Measurements from ENCODE around the gene ZNF320.
"Not testable (repeated sequence)": the region's sequence is repeated elsewhere in the genome, so short reads cannot be mapped to it uniquely, and the experiment has no call there.

Gene ZNF320

DNA sequence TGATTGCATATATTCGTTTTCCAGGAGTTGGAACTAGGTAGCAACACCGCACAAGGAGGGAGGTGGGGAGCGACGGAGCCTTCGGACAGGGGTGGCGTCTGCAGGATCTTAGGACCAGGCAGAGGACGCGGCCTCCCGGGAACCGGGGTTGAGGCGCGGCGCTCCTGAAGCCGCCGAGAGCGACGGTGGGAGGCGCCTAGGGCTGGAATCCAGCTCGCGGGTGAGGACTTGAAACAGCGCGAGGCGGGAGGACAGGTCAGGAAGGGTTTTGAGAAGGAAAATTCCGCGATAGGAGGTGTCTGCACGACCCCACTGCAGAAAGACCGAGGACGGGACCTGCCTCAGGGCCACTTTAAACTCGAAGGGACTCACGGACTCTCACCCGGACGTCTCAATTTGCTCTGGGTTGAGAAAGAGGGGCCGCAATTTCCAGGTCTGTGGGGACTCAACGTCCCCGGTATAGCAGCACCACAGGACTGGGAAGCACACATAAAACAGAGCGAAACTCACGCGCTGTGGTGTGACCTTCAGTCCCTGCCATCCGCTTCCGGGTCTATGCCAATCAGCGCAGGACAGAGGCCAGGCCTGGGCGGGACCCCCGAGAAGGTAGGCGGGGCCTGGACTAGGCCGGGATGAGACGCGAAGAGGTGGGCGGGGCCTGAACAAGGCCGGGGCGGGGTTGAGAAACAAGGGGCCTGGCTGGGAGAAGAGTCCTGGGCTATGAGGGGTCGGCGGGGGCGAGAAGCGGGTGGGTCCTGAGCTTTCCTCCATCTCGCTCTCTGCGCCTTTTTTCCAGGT is at the start of gene ZNF320:
ZNF320 (minus strand) TSS at position 498 of the 798 bp plus-strand sequence. CDS start 7,380 bp downstream, outside the sequence.
- peak; percentile 91 for DNase-seq (ENCODE audit: low spot score)

DNA sequence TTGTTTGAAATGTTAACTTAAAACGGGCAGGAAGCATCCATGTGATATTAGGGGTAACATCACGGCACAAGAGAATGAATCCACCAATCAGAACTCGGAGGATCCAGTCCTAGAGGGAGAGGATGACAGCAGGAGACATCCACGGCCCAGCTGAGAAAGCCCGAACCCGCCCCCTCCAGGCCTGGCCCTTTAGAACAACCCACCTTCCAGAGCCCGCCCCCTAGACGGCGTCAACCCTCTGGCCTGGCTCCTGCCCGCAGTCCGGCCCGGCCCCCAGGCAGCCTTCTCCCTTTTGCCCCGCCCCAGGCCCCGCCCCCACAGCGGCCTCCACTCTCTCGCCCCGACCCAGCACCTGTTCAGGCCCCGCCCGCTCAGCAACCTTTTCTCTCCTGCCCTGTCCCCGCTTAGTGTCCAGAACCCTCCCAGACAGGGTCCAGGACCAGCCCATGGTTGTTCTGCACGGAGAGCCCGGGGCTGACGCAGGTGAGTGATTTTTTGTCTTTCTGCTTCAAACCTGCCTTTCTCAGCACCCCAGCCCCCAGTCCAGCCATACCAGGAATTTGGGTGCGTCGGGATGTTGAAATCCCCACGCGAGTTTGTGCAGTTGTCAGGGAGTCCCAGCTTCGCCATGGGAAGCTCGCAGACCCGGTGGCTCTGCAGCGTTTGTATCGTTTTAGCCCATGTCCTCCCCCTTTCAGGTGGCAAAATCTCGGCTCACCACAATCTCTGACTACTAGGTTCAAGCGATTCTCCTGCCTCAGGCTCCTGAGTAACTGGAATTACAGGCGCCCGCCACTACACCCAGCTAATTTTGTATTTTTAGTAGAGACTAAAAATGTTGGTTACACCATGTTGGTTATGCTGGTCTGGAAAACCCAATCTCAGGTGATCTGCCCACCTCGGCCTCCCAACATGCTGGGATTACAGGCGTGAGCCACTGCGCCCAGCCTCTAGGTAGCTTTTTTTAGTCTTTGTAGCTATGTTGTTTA is 49.2 kb upstream of the ZNF320 start:
- DNase-seq (ENCODE audit: low spot score) = no peak

DNA sequence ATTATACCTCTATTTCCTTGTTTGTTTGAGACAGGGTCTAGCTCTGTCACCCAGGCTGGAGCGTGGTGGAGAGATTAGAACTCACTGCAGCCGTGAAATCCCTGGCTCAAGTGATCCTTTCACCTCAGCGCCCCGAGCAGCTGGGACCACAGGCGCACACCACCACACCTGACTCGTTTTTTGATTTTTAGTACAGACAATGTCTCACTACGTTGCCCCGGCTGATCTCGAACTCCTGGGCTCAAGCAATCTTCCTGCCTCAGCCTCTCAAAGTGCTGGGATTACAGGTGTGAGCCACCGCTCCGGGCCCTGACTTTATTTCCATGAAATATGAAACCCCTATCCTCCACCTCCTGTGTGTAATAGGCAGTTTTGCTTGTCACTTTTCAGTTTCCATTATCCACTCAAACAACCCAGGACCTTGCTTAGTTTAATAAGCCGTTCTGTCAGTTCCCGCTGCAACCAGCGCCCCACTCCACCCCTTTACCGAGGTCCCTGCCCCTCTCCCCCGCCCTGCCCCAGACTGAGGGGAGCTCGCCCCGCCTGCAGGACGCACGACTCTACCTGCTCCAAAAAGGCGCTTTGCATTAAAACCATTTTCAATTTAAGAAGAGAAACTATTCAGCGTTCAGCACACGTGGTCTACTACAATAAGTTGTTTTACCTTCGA is 48.4 kb upstream of the ZNF320 start:
- no peak for DNase-seq (ENCODE audit: low spot score)

- not testable (repeated sequence) for DNase-seq (ENCODE audit: low spot score)
Observed at GRCh38 chr19:52944703-52945493, 47.5 kb upstream of the ZNF320 start.

DNA sequence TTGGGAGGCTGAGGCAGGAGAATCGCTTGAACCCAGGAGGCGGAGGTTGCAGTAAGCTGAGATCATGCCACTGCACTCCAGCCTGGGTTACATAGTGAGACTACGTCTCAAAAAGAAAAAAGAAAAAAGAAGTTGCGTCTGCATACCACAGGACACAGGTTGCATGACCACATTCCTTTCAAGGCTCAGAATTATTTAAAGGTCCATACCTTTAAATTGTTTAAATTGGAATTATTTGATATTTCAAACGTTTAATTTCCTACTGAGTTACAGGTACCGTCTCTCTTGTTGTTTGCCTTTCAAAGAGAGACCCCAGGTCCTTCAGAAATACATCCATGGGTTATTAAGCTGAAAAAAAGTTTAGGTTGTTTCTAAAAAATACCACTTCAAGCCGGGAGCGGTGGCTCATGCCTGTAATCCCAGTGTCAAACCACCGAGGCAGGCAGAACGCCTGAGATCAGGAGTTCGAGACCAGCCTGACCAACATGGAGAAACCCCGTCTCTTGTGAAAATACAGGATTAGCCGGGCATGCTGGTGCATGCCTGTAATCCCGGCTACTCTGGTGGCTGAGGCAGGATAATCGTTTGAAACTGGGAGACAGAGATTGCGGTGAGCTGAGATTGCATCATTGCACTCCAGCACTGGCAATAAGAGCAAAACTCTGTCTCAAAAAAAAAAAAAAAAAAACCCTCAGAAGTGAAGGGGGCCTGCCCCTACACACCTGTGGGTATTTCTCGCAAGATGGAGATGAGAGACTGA is 46.6 kb upstream of the ZNF320 start:
- no peak for DNase-seq (ENCODE audit: low spot score)

DNA sequence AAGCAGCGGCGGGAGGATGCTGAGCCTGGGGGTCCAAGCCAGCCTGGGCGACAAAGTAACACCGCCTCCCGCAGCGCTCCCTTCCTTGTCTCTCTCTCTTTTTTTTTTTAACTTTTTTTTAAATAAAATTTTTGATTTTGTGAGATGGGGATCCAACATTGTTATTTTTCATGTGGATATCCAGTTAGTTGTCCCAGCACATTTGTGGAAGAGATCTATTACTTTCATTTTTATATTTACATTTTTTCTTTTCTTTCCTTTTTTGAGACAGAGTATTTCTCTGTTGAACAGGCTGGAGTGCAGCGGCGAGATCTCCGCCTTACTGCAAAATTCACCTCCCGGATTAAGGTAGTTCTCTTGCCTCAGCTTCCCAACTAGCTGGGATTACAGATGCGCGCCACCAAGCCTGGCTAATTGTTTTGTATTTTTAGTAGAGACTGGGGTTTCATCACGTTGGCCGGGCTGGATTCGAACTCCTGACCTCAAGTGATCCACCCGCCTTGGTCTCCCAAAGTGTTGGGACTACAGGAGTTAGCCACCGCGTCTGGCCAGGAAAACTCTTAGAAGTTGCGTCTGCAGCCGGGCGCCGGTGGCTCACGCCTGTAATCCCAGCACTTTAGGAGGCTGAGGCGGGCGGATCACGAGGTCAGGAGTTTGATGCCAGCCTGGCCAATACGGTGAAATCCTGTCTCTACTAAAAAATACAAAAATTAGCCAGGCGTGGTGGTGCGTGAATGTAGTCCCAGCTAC is 45.9 kb upstream of the ZNF320 start:
- no peak for DNase-seq (ENCODE audit: low spot score)

DNA sequence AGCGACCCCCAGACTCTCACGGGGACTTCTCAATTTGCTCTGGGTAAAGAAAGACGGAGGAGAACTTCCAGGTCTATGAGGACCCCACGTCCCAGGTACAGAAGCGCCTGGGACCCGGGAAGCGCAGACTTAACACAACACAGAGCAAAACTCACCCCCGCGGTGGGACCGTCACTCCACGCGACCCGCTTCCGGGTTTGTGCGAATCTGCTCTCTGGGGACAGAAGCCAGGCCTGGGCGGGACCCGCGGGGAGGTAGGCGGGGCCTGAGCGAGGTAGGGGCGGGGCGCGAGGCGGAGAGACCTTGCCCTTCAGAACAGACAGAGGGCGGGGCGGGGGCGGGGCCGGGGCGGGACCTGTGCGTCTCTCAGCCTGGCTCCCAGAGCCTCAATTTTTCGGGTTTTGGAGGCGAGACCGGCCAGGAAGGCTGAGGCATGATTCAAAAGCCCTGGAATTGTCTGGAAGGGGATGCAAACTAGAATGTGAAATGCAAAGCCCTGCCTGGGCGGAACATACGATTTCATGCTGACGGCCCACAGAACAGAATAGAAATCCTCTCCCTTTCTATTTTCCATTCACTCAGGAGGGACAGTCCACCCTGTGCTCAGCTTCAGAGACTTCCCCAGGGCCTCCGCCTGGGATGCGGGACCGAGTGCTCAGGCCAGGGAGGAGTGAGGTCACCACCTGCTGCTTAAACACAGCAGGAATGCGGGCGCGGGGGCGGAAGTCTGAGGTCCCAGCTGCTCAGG is 45.1 kb upstream of the ZNF320 start:
- DNase-seq (ENCODE audit: low spot score) = peak; percentile 96

- DNase-seq (ENCODE audit: low spot score) = peak; percentile 10
Observed at GRCh38 chr19:52941941-52942385, 44.5 kb upstream of the ZNF320 start.

DNA sequence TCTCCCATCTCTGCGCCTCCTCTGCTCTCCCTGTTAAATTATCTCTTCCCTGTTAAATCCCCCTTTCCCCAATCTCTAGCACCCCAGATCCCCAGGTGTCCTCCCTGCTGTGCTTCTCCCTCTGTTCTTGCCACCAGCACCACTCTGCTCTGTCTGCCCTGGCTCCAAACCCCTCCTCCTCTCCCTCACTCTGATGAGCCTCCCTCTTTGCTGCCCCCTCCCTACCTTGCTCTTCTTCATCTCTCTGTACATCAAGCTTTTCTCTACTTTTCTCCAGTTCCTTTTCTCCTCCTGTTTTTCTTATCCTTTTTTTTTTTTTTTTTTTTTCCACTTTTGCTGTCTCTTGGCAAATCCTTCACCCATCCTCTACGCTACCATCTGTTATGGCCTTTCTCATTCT is 44.1 kb upstream of the ZNF320 start:
- not testable (repeated sequence) for DNase-seq (ENCODE audit: low spot score)

DNA sequence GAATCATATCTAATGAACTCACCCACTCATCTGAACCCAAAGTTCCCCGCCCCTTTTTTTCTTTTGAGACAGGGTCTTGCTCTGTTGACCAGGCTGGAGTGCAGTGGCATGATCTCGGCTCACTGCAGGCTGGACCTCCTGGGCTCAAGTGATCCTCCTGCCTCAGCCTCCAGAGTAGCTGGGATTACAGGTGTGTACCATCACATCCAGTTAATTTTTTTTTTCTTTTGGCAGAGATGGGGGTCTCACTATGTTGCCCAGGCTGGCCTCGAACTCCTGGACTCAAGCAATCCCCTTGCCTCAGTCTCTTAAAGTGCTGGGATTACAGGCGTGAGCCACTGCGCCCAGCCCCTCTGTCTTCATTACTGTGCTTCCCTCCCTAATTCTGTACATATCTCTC is 43.5 kb upstream of the ZNF320 start:
- not testable (repeated sequence) for DNase-seq (ENCODE audit: low spot score)

GRCh38 chr19:52938761-52939160 is 41.3 kb upstream of the ZNF320 start:
- no peak for DNase-seq (ENCODE audit: low spot score)

DNA sequence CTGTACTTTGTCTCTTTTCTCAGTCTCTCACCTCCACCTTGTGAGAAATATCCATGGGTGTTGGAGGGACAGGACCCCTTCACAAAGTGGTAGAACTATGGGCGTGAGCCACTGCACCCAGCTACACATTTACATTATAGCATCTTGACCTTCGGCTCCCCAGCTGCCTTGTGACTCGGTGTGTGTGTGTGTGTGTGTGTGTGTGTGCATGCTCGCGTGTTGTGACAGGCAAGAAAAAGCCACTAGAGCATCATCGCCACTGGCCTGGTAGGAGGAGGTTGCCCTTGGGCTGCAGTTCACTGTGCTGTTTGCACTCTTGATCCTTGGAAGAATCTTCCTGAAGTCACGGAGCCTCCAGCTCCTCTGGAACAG is 39.5 kb upstream of the ZNF320 start:
- no peak for DNase-seq (ENCODE audit: low spot score)

GRCh38 chr19:52936151-52936953 is 38.9 kb upstream of the ZNF320 start:
- no peak for DNase-seq (ENCODE audit: low spot score)

DNA sequence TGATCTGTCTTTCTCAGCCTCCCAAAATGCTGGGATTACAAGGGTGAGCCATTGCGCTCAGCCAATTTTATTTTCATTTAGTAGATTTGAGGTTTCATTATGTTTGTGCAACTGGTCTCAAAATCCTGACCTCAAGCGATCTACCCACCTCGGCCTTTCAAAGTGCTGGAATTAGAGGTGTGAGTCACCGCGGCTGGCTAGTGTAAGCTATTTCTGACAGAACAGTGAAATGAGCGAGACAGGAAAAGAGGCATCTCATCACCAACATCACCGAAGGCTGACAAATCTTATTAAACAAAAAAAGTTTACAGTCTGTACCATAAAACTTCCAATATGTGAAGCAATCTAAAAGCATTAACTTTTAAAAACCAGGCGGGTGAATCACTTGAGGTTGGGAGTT is 38.0 kb upstream of the ZNF320 start:
- no peak for DNase-seq (ENCODE audit: low spot score)

DNA sequence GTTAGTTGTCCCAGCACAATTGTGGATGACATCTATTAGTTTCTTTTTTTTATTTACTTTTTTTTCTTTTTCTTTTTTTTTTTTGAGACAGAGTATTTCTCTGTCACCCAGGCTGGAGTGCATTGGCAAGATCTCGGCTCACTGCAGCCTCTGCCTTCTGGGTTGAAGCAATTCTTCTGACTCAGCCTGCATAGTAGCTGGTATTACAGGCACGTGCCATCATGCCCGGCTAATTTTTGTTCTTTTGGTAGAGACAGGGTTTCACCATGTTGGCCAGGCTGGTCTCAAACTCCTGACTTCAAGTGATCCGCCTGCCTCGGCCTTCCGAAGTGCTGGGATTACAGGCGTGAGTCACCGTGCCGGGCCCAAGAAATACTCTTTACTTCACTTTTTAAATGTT is 27.2 kb upstream of the ZNF320 start:
- not testable (repeated sequence) for DNase-seq (ENCODE audit: low spot score)

DNA sequence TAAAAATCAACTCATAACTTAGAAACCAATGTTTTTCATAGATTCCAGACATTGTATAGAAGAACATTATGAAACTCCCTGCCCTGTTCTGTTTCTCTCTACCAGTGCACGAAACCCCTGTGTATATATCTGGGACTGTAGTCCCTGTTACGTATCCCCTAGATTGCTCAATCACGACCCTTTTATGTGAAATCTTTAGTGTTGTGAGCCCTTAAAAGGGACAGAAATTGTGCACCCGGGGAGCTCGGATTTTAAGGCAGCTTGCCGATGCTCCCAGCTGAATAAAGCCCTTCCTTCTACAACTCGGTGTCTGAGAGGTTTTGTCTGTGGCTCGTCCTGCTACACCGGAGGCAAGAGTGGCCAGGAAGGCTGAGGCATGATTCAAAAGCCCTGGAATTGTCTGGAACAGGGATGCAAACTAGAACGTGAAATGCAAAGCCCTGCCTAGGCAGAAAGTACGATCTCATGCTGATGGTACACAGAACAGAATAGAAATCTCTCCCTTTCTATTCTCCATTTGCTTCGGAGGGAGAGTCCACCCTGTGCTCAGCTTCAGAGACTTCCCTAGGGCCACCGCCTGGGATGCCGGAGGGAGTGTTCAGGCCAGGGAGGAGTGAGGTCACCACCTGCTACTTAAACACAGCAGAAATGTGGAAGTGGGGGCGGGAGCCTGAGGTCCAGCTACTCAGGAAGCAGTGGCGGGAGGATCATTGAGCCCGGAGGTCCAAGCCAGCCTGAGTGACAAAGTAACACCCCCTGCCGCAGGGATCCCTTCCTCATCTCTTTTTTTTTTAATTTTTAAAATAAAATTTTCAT is 26.6 kb upstream of the ZNF320 start:
- DNase-seq (ENCODE audit: low spot score) = no peak
